ENCODE results near the gene FBXL13. TPM values are rescaled to one million over a fixed set of nuclear protein-coding genes. Genes with fewer than 3 reads are reported as not detected.

FBXL13 gene
- total RNA-seq, 4 donors from 2014 or later = 0.40 to 0.95 (median 0.51) TPM

- Histone ChIP-seq H3K36me3 (peaks cover 0 to 50% (median 0%) of the 10 kb centered on the region in 3 donors), H3K9me3 (no peaks in the 10 kb centered on the region), H3K27ac (no peak overlapping the region), H3K4me3 (no peak overlapping the region), H3K27me3 (no peaks in the 10 kb centered on the region), H3K4me1 (no peaks in the 10 kb centered on the region)
- TF ChIP-seq, protein P1, sequence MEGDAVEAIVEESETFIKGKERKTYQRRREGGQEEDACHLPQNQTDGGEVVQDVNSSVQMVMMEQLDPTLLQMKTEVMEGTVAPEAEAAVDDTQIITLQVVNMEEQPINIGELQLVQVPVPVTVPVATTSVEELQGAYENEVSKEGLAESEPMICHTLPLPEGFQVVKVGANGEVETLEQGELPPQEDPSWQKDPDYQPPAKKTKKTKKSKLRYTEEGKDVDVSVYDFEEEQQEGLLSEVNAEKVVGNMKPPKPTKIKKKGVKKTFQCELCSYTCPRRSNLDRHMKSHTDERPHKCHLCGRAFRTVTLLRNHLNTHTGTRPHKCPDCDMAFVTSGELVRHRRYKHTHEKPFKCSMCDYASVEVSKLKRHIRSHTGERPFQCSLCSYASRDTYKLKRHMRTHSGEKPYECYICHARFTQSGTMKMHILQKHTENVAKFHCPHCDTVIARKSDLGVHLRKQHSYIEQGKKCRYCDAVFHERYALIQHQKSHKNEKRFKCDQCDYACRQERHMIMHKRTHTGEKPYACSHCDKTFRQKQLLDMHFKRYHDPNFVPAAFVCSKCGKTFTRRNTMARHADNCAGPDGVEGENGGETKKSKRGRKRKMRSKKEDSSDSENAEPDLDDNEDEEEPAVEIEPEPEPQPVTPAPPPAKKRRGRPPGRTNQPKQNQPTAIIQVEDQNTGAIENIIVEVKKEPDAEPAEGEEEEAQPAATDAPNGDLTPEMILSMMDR (IDR thresholded peaks at IDR 0.05) = no peak
- TF ChIP-seq POLR2A (IDR thresholded peaks at IDR 0.05) = no peak
- 93 to 95% methylated on average over 2 of the region's 2 CpGs for WGBS, 2 donors
- DNase-seq = no peak
- intact Hi-C loops (cut with DNase I) = no loop called here
Observed at GRCh38 chr7:103117465-103117864, 42.9 kb upstream of the FBXL13 start.

DNA sequence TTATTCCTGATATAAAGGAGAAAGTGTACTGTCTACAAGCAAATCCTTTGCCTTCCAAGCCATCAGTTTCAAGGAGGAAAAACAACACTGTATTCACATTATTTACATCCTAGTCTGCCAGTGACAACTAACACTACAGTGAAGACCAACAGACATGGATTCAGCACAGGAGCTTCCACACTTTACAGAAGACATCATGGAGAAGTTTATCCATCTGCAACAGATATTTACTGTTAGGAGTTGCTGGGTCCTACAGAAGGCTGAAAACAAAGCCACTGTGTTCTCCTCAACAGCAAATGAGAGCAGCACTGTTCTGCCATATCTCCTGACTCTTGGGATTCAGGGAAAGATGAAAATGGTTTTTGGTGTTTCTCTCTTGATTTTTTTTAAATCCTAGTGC, 42.4 kb upstream of the FBXL13 start:
- H3K9me3 ChIP-seq = no peaks in the 10 kb centered on the region
- H3K4me3 ChIP-seq = no peak overlapping the region
- H3K36me3 ChIP-seq = peaks cover 0 to 50% (median 0%) of the 10 kb centered on the region in 3 donors
- DNase-seq = no peak
- TF ChIP-seq, protein P1 (IDR thresholded peaks at IDR 0.05) = no peak
- no peak for TF ChIP-seq POLR2A (IDR thresholded peaks at IDR 0.05)
- H3K4me1 ChIP-seq = no peaks in the 10 kb centered on the region
- intact Hi-C loops (cut with DNase I) = no loop called here
- no peak overlapping the region for H3K27ac ChIP-seq
- H3K27me3 ChIP-seq = no peaks in the 10 kb centered on the region

DNA sequence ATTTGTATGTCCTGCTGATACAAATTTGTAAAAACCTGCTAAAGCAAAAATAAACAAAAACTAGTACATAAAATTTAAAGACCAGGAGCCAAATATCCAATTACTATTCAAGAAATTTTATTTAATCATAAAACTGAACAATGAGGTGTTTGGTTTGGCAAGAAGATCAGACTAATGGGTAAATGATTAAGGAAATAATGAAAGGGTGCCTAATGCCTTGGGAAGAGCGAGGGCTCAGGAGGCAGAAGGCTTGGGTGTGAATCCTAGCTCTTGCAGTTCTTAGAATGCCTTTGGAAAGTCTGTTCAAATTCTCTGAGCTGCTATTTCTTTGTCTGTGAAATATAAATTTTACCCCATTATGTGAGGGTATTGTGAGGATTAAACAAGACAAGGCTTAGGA, 41.9 kb upstream of the FBXL13 start:
- no peak overlapping the region for H3K27ac ChIP-seq
- intact Hi-C loops (cut with DNase I) = no loop called here
- no peak overlapping the region for H3K4me3 ChIP-seq
- H3K36me3 ChIP-seq = peaks cover 0 to 50% (median 0%) of the 10 kb centered on the region in 3 donors
- no peaks in the 10 kb centered on the region for H3K27me3 ChIP-seq
- TF ChIP-seq POLR2A (IDR thresholded peaks at IDR 0.05) = no peak
- TF ChIP-seq, protein P1 (IDR thresholded peaks at IDR 0.05) = no peak
- DNase-seq = no peak
- H3K9me3 ChIP-seq = no peaks in the 10 kb centered on the region
- no peaks in the 10 kb centered on the region for H3K4me1 ChIP-seq
- WGBS, 2 donors = 91 to 95% methylated on average over 1 of the region's 1 CpG

GRCh38 chr7:103115771-103116170, 41.2 kb upstream of the FBXL13 start:
- H3K4me1 ChIP-seq = no peaks in the 10 kb centered on the region
- no peaks in the 10 kb centered on the region for H3K27me3 ChIP-seq
- TF ChIP-seq POLR2A (IDR thresholded peaks at IDR 0.05) = no peak
- TF ChIP-seq, protein P1 (IDR thresholded peaks at IDR 0.05) = no peak
- peaks cover 0 to 44% (median 0%) of the 10 kb centered on the region in 3 donors for H3K36me3 ChIP-seq
- no peak for DNase-seq
- no peaks in the 10 kb centered on the region for H3K9me3 ChIP-seq
- 100% methylated on average over 4 of the region's 4 CpGs for WGBS, 2 donors
- no peak overlapping the region for H3K4me3 ChIP-seq
- H3K27ac ChIP-seq = no peak overlapping the region
- intact Hi-C loops (cut with DNase I) = no loop called here

- no peak for TF ChIP-seq POLR2A (IDR thresholded peaks at IDR 0.05)
- TF ChIP-seq, protein P1 (IDR thresholded peaks at IDR 0.05) = no peak
- Histone ChIP-seq H3K27ac (no peak overlapping the region), H3K27me3 (no peaks in the 10 kb centered on the region), H3K4me1 (no peaks in the 10 kb centered on the region), H3K36me3 (peaks cover 0 to 39% (median 0%) of the 10 kb centered on the region in 3 donors), H3K4me3 (no peak overlapping the region), H3K9me3 (no peaks in the 10 kb centered on the region)
- 76 to 79% methylated on average over 1 of the region's 1 CpG for WGBS, 2 donors
- intact Hi-C loops (cut with DNase I) = no loop called here
- no peak for DNase-seq
Observed at GRCh38 chr7:103114576-103115008, 40.0 kb upstream of the FBXL13 start.
